PC-9 (cell line): ENCODE results near the gene MEI4. TPM values are rescaled to one million over a fixed set of nuclear protein-coding genes. Genes with fewer than 3 reads are reported as not detected.

Experiments used
- BruUV-seq: library from RNA; stranded (reverse); fragments of 400-500 nt; replicated peaks from 2 replicates; lab custom pipeline; 2021; lab: Mats Ljungman, UMichigan
- CTCF ChIA-PET: fragments of 300-600 bp; sonication (Branson Sonifier 250); formaldehyde crosslinking; loops from one replicate; lab custom pipeline; 2022; ENCODE audit warnings: antibody characterized with exemption; lab: Charles Lee
- POLR2A ChIA-PET: fragments of 300-600 bp; sonication (Branson Sonifier 250); formaldehyde crosslinking; loops from one replicate; lab custom pipeline; 2022; ENCODE audit warnings: antibody characterized with exemption; ENCODE audit not compliant: unreplicated experiment; lab: Charles Lee
- DNase-seq, 2 experiments: peaks; one replicate each; pipeline versions ENCODE4 v3.0.0 to v3.0.0-alpha.2; 2015 to 2022; ENCODE audit warnings: mixed read lengths in 1 of 2
- H2AFZ ChIP-seq: fragments of 200-600 bp; sonication (generic); 2 replicates; pipeline ENCODE4 v1.8.1; 2017; ENCODE audit warnings: antibody characterized with exemption
- H3F3A ChIP-seq: fragments of 200-600 bp; sonication (generic); 2 replicates; pipeline ENCODE4 v1.8.1; 2017; ENCODE audit warnings: antibody characterized with exemption, mild to moderate bottlenecking, low read depth; ENCODE audit not compliant: insufficient read depth
- H3K27ac ChIP-seq: fragments of 200-600 bp; sonication (generic); 2 replicates; pipeline ENCODE4 v1.6.1; 2016; ENCODE audit warnings: mixed run types
- H3K27me3 ChIP-seq: fragments of 200-600 bp; sonication (generic); 2 replicates; pipeline ENCODE4 v1.6.1; 2016; ENCODE audit warnings: low read depth, mixed run types; ENCODE audit not compliant: insufficient read depth
- H3K36me3 ChIP-seq: fragments of 200-600 bp; sonication (generic); 2 replicates; pipeline ENCODE4 v1.6.1; 2016; ENCODE audit warnings: low read depth, mixed run types
- H3K4me1 ChIP-seq: fragments of 200-600 bp; sonication (generic); replicated peaks from 2 replicates; pipeline ENCODE4 v1.6.1; 2016; ENCODE audit warnings: mixed run types; ENCODE audit not compliant: insufficient read depth
- H3K4me2 ChIP-seq: fragments of 200-600 bp; sonication (generic); 2 replicates; pipeline ENCODE4 v1.6.1; 2017; ENCODE audit warnings: mixed run types
- H3K4me3 ChIP-seq: fragments of 200-600 bp; sonication (generic); 2 replicates; pipeline ENCODE4 v1.6.1; 2016; ENCODE audit warnings: mixed run types
- H3K79me2 ChIP-seq: fragments of 200-600 bp; sonication (generic); 2 replicates; pipeline ENCODE4 v1.6.1; 2017; ENCODE audit warnings: low read depth, mixed run types
- H3K9me2 ChIP-seq: fragments of 200-600 bp; sonication (generic); 2 replicates; pipeline ENCODE4 v1.8.1; 2017; ENCODE audit warnings: mild to moderate bottlenecking; ENCODE audit not compliant: insufficient read depth
- H3K9me3 ChIP-seq: fragments of 200-600 bp; sonication (generic); 2 replicates; pipeline ENCODE4 v1.8.1; 2016; ENCODE audit warnings: low read depth; ENCODE audit not compliant: insufficient read depth
- H4K20me1 ChIP-seq: fragments of 200-600 bp; sonication (generic); 2 replicates; pipeline ENCODE4 v1.8.1; 2017; ENCODE audit not compliant: insufficient read depth
- EZH2 ChIP-seq: fragments of 200-600 bp; sonication (generic); IDR thresholded peaks from 2 replicates; pipeline ENCODE4 v1.8.0; 2017; ENCODE audit warnings: antibody characterized with exemption, low read depth
- intact Hi-C: fragments of 100-400 bp; cut with micrococcal nuclease; formaldehyde crosslinking; loops from one replicate; pipeline ENCODE4 v1.10.0; 2022; ENCODE audit not compliant: unreplicated experiment
- total RNA-seq: library from RNA; stranded (reverse); gene quantifications from 2 replicates; pipeline ENCODE4 v1.2.3, GENCODE V29; 2021
- TF ChIP-seq, protein P1 (sequence below): fragments of 200-600 bp; sonication (generic); conservative IDR thresholded peaks from 2 replicates; pipeline ENCODE4 v1.6.1; 2017; ENCODE audit warnings: mixed run types, antibody characterized with exemption, mild to moderate bottlenecking, moderate library complexity

The MEI4 gene
- total RNA-seq, 1 experiment from 2014 or later: not detected

DNA sequence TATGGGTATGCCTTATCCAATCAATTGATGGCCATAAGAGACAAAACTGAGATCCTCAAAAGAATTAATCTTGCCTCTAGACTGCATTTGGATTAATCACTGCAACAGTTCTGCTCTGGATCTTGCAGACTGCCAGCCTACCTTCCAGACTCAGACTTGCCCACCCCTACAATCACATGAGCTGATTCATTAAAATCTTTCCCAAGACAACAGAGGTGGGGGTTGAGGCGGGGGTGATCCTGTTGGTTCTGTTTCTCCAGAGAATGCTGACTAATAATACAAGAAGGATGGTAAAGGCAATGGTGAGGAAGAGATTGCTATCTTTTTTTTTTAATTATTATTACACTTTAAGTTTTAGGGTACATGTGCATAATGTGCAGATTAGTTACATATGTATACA is 43.7 kb upstream of the MEI4 start:
- CTCF ChIA-PET: no interaction called here
- TF ChIP-seq, protein P1, sequence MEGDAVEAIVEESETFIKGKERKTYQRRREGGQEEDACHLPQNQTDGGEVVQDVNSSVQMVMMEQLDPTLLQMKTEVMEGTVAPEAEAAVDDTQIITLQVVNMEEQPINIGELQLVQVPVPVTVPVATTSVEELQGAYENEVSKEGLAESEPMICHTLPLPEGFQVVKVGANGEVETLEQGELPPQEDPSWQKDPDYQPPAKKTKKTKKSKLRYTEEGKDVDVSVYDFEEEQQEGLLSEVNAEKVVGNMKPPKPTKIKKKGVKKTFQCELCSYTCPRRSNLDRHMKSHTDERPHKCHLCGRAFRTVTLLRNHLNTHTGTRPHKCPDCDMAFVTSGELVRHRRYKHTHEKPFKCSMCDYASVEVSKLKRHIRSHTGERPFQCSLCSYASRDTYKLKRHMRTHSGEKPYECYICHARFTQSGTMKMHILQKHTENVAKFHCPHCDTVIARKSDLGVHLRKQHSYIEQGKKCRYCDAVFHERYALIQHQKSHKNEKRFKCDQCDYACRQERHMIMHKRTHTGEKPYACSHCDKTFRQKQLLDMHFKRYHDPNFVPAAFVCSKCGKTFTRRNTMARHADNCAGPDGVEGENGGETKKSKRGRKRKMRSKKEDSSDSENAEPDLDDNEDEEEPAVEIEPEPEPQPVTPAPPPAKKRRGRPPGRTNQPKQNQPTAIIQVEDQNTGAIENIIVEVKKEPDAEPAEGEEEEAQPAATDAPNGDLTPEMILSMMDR: no peak
- no peak for TF ChIP-seq EZH2

DNA sequence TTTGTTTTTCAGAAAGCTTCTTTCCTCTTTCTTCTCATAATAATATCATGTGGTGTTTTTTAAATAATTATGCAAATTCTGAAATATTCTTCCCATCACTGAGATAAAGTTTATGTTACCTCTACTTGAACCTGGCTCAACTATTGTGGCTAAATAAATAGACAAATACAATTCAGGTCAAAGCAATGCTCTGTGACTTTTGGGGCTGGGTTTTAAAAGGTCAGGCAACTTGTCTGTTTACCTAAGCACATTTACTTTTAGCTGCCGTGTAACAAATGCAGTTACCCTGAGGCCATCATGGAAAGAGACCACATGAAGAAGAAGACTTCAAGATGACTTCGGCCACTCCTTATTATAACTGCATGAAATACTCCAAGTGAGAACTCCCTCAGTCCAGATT is 33.7 kb upstream of the MEI4 start:
- POLR2A ChIA-PET: no interaction called here
- H4K20me1 ChIP-seq: no peaks in the 10 kb centered on the region
- DNase-seq: no peak
- no peaks in the 10 kb centered on the region for H3K4me1 ChIP-seq
- intact Hi-C loops: no loop called here
- no peaks in the 10 kb centered on the region for H3K27me3 ChIP-seq
- H3K9me2 ChIP-seq: no peaks in the 10 kb centered on the region
- no peak overlapping the region for H3K4me3 ChIP-seq
- no peak overlapping the region for H3K4me2 ChIP-seq
- no peaks in the 10 kb centered on the region for H3F3A ChIP-seq
- CTCF ChIA-PET: no interaction called here
- H3K79me2 ChIP-seq: no peaks in the 10 kb centered on the region
- no peaks in the 10 kb centered on the region for H3K36me3 ChIP-seq
- no peak for TF ChIP-seq EZH2
- TF ChIP-seq, protein P1: no peak
- no peak overlapping the region for H3K27ac ChIP-seq
- H2AFZ ChIP-seq: no peak overlapping the region
- H3K9me3 ChIP-seq: no peaks in the 10 kb centered on the region
- BruUV-seq: no TSS peak

More for the DNA sequence above, 43.7 kb upstream of the MEI4 start:
- no peak overlapping the region for H2AFZ ChIP-seq
- H3K36me3 ChIP-seq: no peaks in the 10 kb centered on the region
- POLR2A ChIA-PET: no interaction called here
- no peak overlapping the region for H3K27ac ChIP-seq
- no peak overlapping the region for H3K4me3 ChIP-seq
- no peaks in the 10 kb centered on the region for H3F3A ChIP-seq
- H3K9me2 ChIP-seq: no peaks in the 10 kb centered on the region
- no peaks in the 10 kb centered on the region for H3K9me3 ChIP-seq
- H3K27me3 ChIP-seq: no peaks in the 10 kb centered on the region
- H4K20me1 ChIP-seq: no peaks in the 10 kb centered on the region
- no peaks in the 10 kb centered on the region for H3K4me1 ChIP-seq
- intact Hi-C loops: no loop called here
- no peak for DNase-seq
- H3K79me2 ChIP-seq: no peaks in the 10 kb centered on the region
- H3K4me2 ChIP-seq: no peak overlapping the region
- no TSS peak for BruUV-seq

DNA sequence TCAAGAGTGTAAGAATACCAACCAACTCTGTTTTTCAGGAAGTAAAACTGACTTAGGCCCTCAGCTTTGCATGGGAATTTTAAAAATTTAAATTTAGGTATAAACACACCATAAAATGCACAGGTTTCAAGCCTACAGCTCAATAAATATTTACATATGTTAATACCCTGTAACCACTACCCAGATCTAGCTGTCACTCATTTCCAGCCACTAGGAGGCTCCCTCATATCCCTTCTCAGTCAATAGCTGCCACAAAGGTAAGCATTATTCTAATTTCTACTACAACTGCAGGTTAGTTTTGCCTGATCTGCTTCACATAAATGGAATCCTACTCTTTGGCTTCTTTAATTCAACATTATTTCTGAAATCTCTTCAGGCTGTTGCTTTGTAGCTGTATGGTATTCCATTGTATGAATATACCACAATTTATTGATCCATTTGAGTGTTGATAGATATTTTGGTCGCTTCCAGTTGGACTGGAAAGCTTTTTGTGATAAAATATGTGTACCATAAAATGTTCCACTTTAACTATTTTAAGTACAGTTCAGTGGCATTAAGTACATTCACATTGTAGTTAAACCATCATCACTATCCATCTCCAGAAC is 32.5 kb upstream of the MEI4 start:
- Histone ChIP-seq H3K27ac (no peak overlapping the region), H3K9me3 (no peaks in the 10 kb centered on the region), H3K27me3 (no peaks in the 10 kb centered on the region), H3K4me1 (no peaks in the 10 kb centered on the region), H2AFZ (no peak overlapping the region), H3K4me2 (no peak overlapping the region), H3K79me2 (no peaks in the 10 kb centered on the region), H3K4me3 (no peak overlapping the region), H3K9me2 (no peaks in the 10 kb centered on the region), H3F3A (no peaks in the 10 kb centered on the region), H4K20me1 (no peaks in the 10 kb centered on the region), H3K36me3 (no peaks in the 10 kb centered on the region)
- ChIA-PET POLR2A (no interaction called here), CTCF (interaction anchor here (1.1 kb wide), 1 partner anchor 1190 kb away, joined by 4 read pairs; no protein-coding TSS in a partner anchor)
- TF ChIP-seq EZH2: no peak
- TF ChIP-seq, protein P1: 0 out of 2 replicates have a peak, but pooled peaks have one; percentile 23
- BruUV-seq: no TSS peak
- no peak for DNase-seq
- intact Hi-C loops: no loop called here
